ENCODE data around the gene SLC25A21. TPM values are rescaled to one million over a fixed set of nuclear protein-coding genes. Genes with fewer than 3 reads are reported as not detected.

SLC25A21 gene
- total RNA-seq, 4 donors from 2014 or later = 0.39 to 3.3 (median 1.2) TPM

DNA sequence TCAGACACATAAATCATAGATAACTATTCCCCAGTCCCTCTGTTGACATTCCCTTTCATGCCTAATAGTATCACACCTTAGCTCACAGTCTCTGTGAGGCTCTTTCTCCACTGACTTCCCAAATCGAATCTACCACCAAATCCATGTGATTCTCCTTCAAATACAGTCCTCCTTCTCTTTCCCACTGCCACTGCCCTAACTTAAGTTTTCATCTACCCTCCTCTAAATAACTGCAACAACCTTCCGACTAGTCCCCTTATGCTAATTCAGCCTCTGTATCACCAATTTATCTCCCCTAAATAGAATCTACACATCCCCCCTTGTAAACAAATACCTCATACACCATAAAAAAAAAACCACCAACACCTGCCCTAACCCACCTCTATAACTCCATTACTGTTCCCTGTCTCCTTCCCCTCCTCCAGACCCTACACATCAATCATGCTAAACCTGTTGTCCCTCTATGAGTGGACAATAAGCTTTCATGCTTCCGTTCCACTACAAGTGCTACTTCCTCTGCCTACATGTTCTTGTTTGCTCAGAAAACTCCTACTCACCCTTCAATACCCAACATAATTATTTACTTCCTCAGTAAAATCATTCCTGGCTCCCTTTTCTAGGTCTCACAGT, 39.0 kb downstream of the SLC25A21 start:
- TF ChIP-seq POLR2AphosphoS5 (IDR thresholded peaks at IDR 0.05) = no peak
- no peak for TF ChIP-seq CTCF (IDR thresholded peaks at IDR 0.05)
- TF ChIP-seq POLR2A (IDR thresholded peaks at IDR 0.05; ENCODE audit: low read depth) = no peak
- no peak for TF ChIP-seq EP300 (IDR thresholded peaks at IDR 0.05)
- H3K27me3 ChIP-seq = no peaks in the 10 kb centered on the region
- intact Hi-C loops (cut with DNase I) = no loop called here
- no peak overlapping the region for H3K4me3 ChIP-seq
- no peak for DNase-seq (ENCODE audit: extremely low spot score)
- no peak overlapping the region for H3K27ac ChIP-seq (replicated peaks in 1 of 4)
- H3K9me3 ChIP-seq = no peaks in the 10 kb centered on the region
- WGBS = 90% methylated on average over 3 of the region's 3 CpGs
- no peaks in the 10 kb centered on the region for H3K36me3 ChIP-seq
- no peaks in the 10 kb centered on the region for H3K4me1 ChIP-seq

DNA sequence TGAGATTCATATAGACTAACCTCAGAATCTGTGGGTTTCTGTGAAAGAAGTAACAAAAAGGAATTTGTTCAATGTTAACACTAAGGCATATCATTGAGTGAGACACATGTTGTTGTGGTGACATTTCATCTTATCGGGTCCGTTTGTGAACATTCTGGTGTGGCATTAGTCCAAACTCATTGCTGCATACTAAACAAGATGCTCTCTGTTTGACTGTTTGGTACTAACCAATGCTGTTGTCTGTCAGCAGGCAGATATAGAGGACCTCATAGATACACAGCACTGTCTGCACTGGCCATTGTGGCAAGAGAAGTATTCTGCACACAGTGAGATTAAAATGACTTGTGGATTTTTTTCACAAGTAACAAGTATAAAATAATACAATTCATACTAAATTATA, 41.2 kb downstream of the SLC25A21 start:
- Histone ChIP-seq H3K9me3 (no peaks in the 10 kb centered on the region), H3K4me1 (no peaks in the 10 kb centered on the region), H3K36me3 (no peaks in the 10 kb centered on the region), H3K4me3 (no peak overlapping the region), H3K27me3 (no peaks in the 10 kb centered on the region), H3K27ac (replicated peaks in 1 of 4) (no peak overlapping the region)
- 73% methylated on average over 2 of the region's 2 CpGs for WGBS
- intact Hi-C loops (cut with DNase I) = no loop called here
- TF ChIP-seq POLR2A (IDR thresholded peaks at IDR 0.05; ENCODE audit: low read depth) (no peak), POLR2AphosphoS5 (IDR thresholded peaks at IDR 0.05) (no peak)
- no peak for DNase-seq (ENCODE audit: extremely low spot score)

DNA sequence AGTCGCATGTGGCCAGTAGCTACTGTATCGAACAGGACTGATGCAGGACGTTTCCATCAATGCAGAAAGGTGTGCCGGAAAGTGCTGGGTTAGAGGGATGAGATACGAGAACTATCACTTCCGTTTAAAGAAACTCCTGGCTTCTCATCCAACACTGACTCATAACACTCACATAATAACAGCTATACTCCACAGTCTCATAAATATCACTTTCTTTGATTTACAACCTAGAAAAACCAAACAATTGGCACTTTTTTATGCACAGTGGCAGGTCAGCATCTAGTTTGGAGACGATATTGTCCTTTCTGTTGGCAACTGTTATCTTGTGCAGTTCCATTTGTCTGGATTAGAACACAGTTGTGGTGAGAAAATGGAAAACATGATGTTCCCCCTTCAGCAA, 43.4 kb downstream of the SLC25A21 start:
- WGBS = 89% methylated on average over 7 of the region's 7 CpGs
- Histone ChIP-seq H3K4me1 (no peaks in the 10 kb centered on the region), H3K9me3 (no peaks in the 10 kb centered on the region), H3K27ac (replicated peaks in 1 of 4) (no peak overlapping the region), H3K4me3 (no peak overlapping the region), H3K36me3 (no peaks in the 10 kb centered on the region), H3K27me3 (no peaks in the 10 kb centered on the region)
- TF ChIP-seq CTCF (IDR thresholded peaks at IDR 0.05) (no peak), POLR2AphosphoS5 (IDR thresholded peaks at IDR 0.05) (no peak), EP300 (IDR thresholded peaks at IDR 0.05) (no peak), POLR2A (IDR thresholded peaks at IDR 0.05; ENCODE audit: low read depth) (no peak)
- DNase-seq (ENCODE audit: extremely low spot score) = no peak
- intact Hi-C loops (cut with DNase I) = no loop called here

DNA sequence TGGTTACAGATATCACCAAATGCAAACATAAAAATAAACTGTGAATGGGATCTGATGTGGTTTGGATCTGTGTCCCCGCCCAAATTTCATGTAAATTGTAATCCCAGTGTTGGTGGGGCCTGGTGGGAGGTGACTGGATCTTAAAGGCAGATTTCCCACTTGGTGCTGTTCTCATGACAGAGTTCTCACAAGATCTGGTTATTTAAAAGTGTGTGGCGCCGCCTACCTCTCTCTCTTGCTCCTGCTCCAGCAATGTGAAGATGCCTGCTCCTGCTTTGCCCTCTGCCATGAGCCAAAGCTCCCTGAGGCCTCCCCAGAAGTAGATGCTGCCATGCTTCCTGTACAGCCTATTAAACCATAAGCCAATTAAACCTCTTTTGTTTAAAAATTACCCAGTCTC, 47.8 kb downstream of the SLC25A21 start:
- H3K9me3 ChIP-seq = no peaks in the 10 kb centered on the region
- H3K4me3 ChIP-seq = no peak overlapping the region
- intact Hi-C loops (cut with DNase I) = no loop called here
- H3K27ac ChIP-seq (replicated peaks in 1 of 4) = no peak overlapping the region
- no peaks in the 10 kb centered on the region for H3K4me1 ChIP-seq
- no peaks in the 10 kb centered on the region for H3K27me3 ChIP-seq
- H3K36me3 ChIP-seq = no peaks in the 10 kb centered on the region
- 79% methylated on average over 3 of the region's 3 CpGs for WGBS
- no peak for DNase-seq (ENCODE audit: extremely low spot score)
- TF ChIP-seq POLR2AphosphoS5 (IDR thresholded peaks at IDR 0.05) (no peak), CTCF (IDR thresholded peaks at IDR 0.05) (no peak)

GRCh38 chr14:37122919-37123639, 49.3 kb downstream of the SLC25A21 start:
- 93% methylated on average over 7 of the region's 7 CpGs for WGBS
- DNase-seq (ENCODE audit: extremely low spot score) = no peak
- no peak overlapping the region for H3K27ac ChIP-seq (replicated peaks in 1 of 4)
- no peaks in the 10 kb centered on the region for H3K27me3 ChIP-seq
- H3K4me3 ChIP-seq = no peak overlapping the region
- no peaks in the 10 kb centered on the region for H3K36me3 ChIP-seq
- H3K4me1 ChIP-seq = no peaks in the 10 kb centered on the region
- no peaks in the 10 kb centered on the region for H3K9me3 ChIP-seq
- TF ChIP-seq POLR2AphosphoS5 (IDR thresholded peaks at IDR 0.05) = no peak
- no peak for TF ChIP-seq CTCF (IDR thresholded peaks at IDR 0.05)
- no peak for TF ChIP-seq EP300 (IDR thresholded peaks at IDR 0.05)
- no peak for TF ChIP-seq POLR2A (IDR thresholded peaks at IDR 0.05; ENCODE audit: low read depth)
- intact Hi-C loops (cut with DNase I) = no loop called here
